Dermis blood vessel endothelial cell (primary cell): ENCODE results near the gene COX14. TPM values are rescaled to one million over a fixed set of nuclear protein-coding genes. Genes with fewer than 3 reads are reported as not detected.
A peak's percentile ranks its signal among the peaks of the same experiment; 100 is the strongest.

ENCODE experiments used
- DNase-seq: peaks from one replicate; pipeline ENCODE4 v3.0.0; 2010
- total RNA-seq: library from RNA; depleted of rRNA; stranded (reverse); fragments of >200 nt; gene quantifications from 2 replicates; pipeline ENCODE4 v1.2.3, GENCODE V29; 2014

Gene COX14
- total RNA-seq, 1 donor from 2014 or later = 45.1 TPM

GRCh38 chr12:50085615-50086072 is 26.4 kb upstream of the COX14 start:
- no peak for DNase-seq

- no peak for DNase-seq
These were observed 25.9 kb upstream of the COX14 start for GRCh38 chr12:50086148-50086547.

GRCh38 chr12:50087151-50087550 is 24.9 kb upstream of the COX14 start:
- DNase-seq = no peak

- peak; percentile 89 for DNase-seq
These were observed 24.0 kb upstream of the COX14 start for GRCh38 chr12:50087995-50088394.

- peak; percentile 69 for DNase-seq
These were observed 23.3 kb upstream of the COX14 start for GRCh38 chr12:50088577-50089335.

GRCh38 chr12:50089730-50090129 is 22.3 kb upstream of the COX14 start:
- no peak for DNase-seq

GRCh38 chr12:50090391-50090790 is 21.6 kb upstream of the COX14 start:
- no peak for DNase-seq

GRCh38 chr12:50097952-50098351 is 14.1 kb upstream of the COX14 start:
- no peak for DNase-seq

- no peak for DNase-seq
These were observed 12.6 kb upstream of the COX14 start for GRCh38 chr12:50099302-50100008.

- no peak for DNase-seq
These were observed 11.5 kb upstream of the COX14 start for GRCh38 chr12:50100561-50100960.

- DNase-seq = peak; percentile 47
These were observed 10.4 kb upstream of the COX14 start for GRCh38 chr12:50101663-50102062.

GRCh38 chr12:50102131-50102531 is 9.9 kb upstream of the COX14 start:
- DNase-seq = no peak

- DNase-seq = no peak
These were observed 9.3 kb upstream of the COX14 start for GRCh38 chr12:50102646-50103309.

- DNase-seq = no peak
These were observed 8.7 kb upstream of the COX14 start for GRCh38 chr12:50103351-50103750.

- no peak for DNase-seq
These were observed 8.2 kb upstream of the COX14 start, which contains the start of gene GPD1 for GRCh38 chr12:50103767-50104321. Gene GPD1, plus strand, starts transcription at chr12:50104008. Its CDS starts 43 bp downstream, at chr12:50104051.

- no peak for DNase-seq
These were observed 7.3 kb upstream of the COX14 start for GRCh38 chr12:50104417-50105366.

GRCh38 chr12:50105913-50106450 is 6.1 kb upstream of the COX14 start:
- DNase-seq = no peak

GRCh38 chr12:50106907-50107306 is 5.1 kb upstream of the COX14 start:
- no peak for DNase-seq

- no peak for DNase-seq
These were observed 4.4 kb upstream of the COX14 start for GRCh38 chr12:50107416-50108268.

- no peak for DNase-seq
These were observed 2.7 kb upstream of the COX14 start for GRCh38 chr12:50109319-50109718.
